Pulmonary artery endothelial cell (primary cell): ENCODE measurements around the gene CD1C. TPM values are rescaled to one million over a fixed set of nuclear protein-coding genes. Genes with fewer than 3 reads are reported as not detected.
"Not testable (repeated sequence)": the region's sequence is repeated elsewhere in the genome, so short reads cannot be mapped to it uniquely, and the experiment has no call there.

Experiments
- DNase-seq: peaks from one replicate; pipeline ENCODE4 v3.0.0-alpha.2; 2011; ENCODE audit warnings: low read depth, low spot score
- total RNA-seq: library from RNA; depleted of rRNA; stranded (reverse); fragments of >200 nt; gene quantifications from 2 replicates; pipeline ENCODE4 v1.2.3, GENCODE V29; 2014

The CD1C gene
- total RNA-seq, 1 donor from 2014 or later = not detected

GRCh38 chr1:158328426-158328825 lies 38.7 kb downstream of the CD1C start:
- no peak for DNase-seq

- no peak for DNase-seq
Measured at GRCh38 chr1:158329300-158329699, 39.6 kb downstream of the CD1C start.

- DNase-seq = no peak
Measured at GRCh38 chr1:158329733-158330132, 40.0 kb downstream of the CD1C start.

GRCh38 chr1:158330391-158331105 lies 40.8 kb downstream of the CD1C start:
- no peak for DNase-seq

- DNase-seq = no peak
Measured at GRCh38 chr1:158331106-158331425, 41.3 kb downstream of the CD1C start.

- DNase-seq = no peak
Measured at GRCh38 chr1:158331481-158332150, 41.9 kb downstream of the CD1C start, which contains the start of gene CD1B. Gene CD1B (minus strand): TSS chr1:158331531. CDS start chr1:158331423, 108 bp downstream.

- DNase-seq = no peak
Measured at GRCh38 chr1:158333405-158334155, 43.9 kb downstream of the CD1C start.

GRCh38 chr1:158334526-158335212 lies 44.9 kb downstream of the CD1C start:
- no peak for DNase-seq

- no peak for DNase-seq
Measured at GRCh38 chr1:158335213-158335532, 45.5 kb downstream of the CD1C start.

GRCh38 chr1:158336413-158336812 lies 46.7 kb downstream of the CD1C start:
- not testable (repeated sequence) for DNase-seq

Other genes starting within 250 kb of the CD1C start
- gene CD1D, start 109.0 kb upstream of the CD1C start, total RNA-seq = not detected in 2 replicates
- not detected in 2 replicates for gene CD1A, start 35.5 kb upstream of the CD1C start, total RNA-seq
- not detected in 2 replicates for gene CD1B, start 41.6 kb downstream of the CD1C start, total RNA-seq
- gene CD1E, start 64.0 kb downstream of the CD1C start, total RNA-seq = not detected in 2 replicates
- not detected in 2 replicates for gene OR10T2, start 109.5 kb downstream of the CD1C start, total RNA-seq
- gene OR10K2, start 136.3 kb downstream of the CD1C start, total RNA-seq = not detected in 2 replicates
- gene OR10K1, start 171.9 kb downstream of the CD1C start, total RNA-seq = not detected in 2 replicates
- gene OR10R2, start 182.3 kb downstream of the CD1C start, total RNA-seq = not detected in 2 replicates